ENCODE measurements around the gene ARHGEF7.

DNA sequence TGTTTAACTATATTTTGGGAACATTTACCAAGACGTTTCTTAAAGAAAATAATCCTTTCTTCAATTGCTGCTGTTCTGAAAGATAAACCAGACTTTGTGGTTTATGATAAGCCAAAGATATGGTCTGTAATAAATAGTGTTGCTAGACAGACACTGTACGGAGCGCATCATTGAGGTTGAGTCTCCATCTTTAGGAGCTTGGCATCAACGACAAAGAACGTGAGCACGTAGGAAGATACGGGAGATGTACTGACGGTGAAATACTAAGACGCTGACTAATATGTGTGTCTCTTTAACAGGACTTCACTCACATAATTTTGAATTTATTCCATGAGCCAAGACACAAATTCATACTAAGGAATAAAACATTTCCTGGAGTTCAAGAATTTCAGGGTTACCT, 221.6 kb downstream of the ARHGEF7 start:
- TF ChIP-seq, protein P1, sequence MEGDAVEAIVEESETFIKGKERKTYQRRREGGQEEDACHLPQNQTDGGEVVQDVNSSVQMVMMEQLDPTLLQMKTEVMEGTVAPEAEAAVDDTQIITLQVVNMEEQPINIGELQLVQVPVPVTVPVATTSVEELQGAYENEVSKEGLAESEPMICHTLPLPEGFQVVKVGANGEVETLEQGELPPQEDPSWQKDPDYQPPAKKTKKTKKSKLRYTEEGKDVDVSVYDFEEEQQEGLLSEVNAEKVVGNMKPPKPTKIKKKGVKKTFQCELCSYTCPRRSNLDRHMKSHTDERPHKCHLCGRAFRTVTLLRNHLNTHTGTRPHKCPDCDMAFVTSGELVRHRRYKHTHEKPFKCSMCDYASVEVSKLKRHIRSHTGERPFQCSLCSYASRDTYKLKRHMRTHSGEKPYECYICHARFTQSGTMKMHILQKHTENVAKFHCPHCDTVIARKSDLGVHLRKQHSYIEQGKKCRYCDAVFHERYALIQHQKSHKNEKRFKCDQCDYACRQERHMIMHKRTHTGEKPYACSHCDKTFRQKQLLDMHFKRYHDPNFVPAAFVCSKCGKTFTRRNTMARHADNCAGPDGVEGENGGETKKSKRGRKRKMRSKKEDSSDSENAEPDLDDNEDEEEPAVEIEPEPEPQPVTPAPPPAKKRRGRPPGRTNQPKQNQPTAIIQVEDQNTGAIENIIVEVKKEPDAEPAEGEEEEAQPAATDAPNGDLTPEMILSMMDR (IDR thresholded peaks at IDR 0.05): no peak
- TF ChIP-seq EP300 (IDR thresholded peaks at IDR 0.05) (no peak), POLR2A (IDR thresholded peaks at IDR 0.05) (no peak)
